Lung (tissue), 12 donors: ENCODE measurements around the gene TP53INP2. TPM values are rescaled to one million over a fixed set of nuclear protein-coding genes. Genes with fewer than 3 reads are reported as not detected.

Experiments used
- ATAC-seq: fragments of 200-7000 bp; cut with Tn5 transposase; one replicate; pipeline ENCODE4 v1.9.1; 2020; ENCODE audit warnings: moderate number of reproducible peaks; ENCODE audit not compliant: insufficient read depth, low FRiP score
- DNase-seq, 3 donors: peaks; one replicate each; pipeline ENCODE4 v3.0.0-alpha.2; 2013 to 2017
- H3K27ac ChIP-seq, 2 donors: one replicate each; pipeline ENCODE4 v1.5.1; 2013; ENCODE audit warnings: mild to moderate bottlenecking in 2 of 2, moderate library complexity in 2 of 2, control low read depth in 1 of 2, inconsistent platforms in 1 of 2, low read depth in 1 of 2, low read length in 1 of 2
- H3K27me3 ChIP-seq, 3 donors: one replicate each; pipeline ENCODE4 v1.5.1; 2013; ENCODE audit warnings: low read length in 2 of 3; ENCODE audit not compliant: control insufficient read depth in 3 of 3, insufficient read depth in 3 of 3
- H3K36me3 ChIP-seq, 4 donors: one replicate each; pipeline ENCODE4 v1.5.1; 2013; ENCODE audit warnings: low read length in 4 of 4, mild to moderate bottlenecking in 1 of 4, moderate library complexity in 1 of 4; ENCODE audit not compliant: control insufficient read depth in 4 of 4, insufficient read depth in 4 of 4
- H3K4me1 ChIP-seq, 5 donors: one replicate each; pipeline ENCODE4 v1.5.1; 2013; ENCODE audit warnings: low read length in 5 of 5, mild to moderate bottlenecking in 2 of 5, moderate library complexity in 1 of 5; ENCODE audit not compliant: control insufficient read depth in 5 of 5, insufficient read depth in 5 of 5
- H3K4me3 ChIP-seq: one replicate; pipeline ENCODE4 v1.5.1; 2013; ENCODE audit warnings: mild to moderate bottlenecking, control low read depth, moderate library complexity
- H3K9ac ChIP-seq, 2 donors: one replicate each; pipeline ENCODE4 v1.5.1; 2013; ENCODE audit warnings: low read length in 2 of 2, control low read depth in 1 of 2; ENCODE audit not compliant: insufficient read depth in 1 of 2
- H3K9me3 ChIP-seq, 4 donors: one replicate each; pipeline ENCODE4 v1.5.1; 2013; ENCODE audit warnings: low read length in 3 of 4, mild to moderate bottlenecking in 1 of 4, moderate library complexity in 1 of 4; ENCODE audit not compliant: control insufficient read depth in 4 of 4, insufficient read depth in 3 of 4
- CTCF ChIP-seq: IDR thresholded peaks from 2 replicates; pipeline ENCODE4 v1.5.1; 2012; ENCODE audit warnings: mild to moderate bottlenecking; ENCODE audit errors: control extremely low read depth, extremely low read depth
- WGBS, 2 donors: extraction: QIAGEN DNeasy Blood & Tissue Kit; methylation state at CpG; one replicate each; pipeline ENCODE4 v1.1.7; 2013; 5-methylcytosine and 5-hydroxymethylcytosine counted together
- polyA plus RNA-seq, 2 donors: library from polyadenylated mRNA; stranded (reverse); fragments of 200-250 nt; gene quantifications; one replicate each; pipeline ENCODE4 v1.2.1, GENCODE V29; 2013
- total RNA-seq, 2 donors: library from RNA; depleted of rRNA in 1 of 2; stranded (reverse); fragments of >200 nt in 1 of 2; gene quantifications; one replicate each; pipeline ENCODE4 v1.2.1, GENCODE V29; 2014 to 2021
- donor health status: control.
- donor health status: control.
- donor health status: Bipolar disorder and iron deficiency.
- donor health status: healthy.
- donor health status: DM: yes; HTN: yes; CAD: no.

Gene TP53INP2
- total and polyA plus RNA-seq, 4 donors = 5.8 to 19.5 (median 11.4) TPM

GRCh38 chr20:34706912-34707784 lies 3.0 kb downstream of the TP53INP2 start:
- Histone ChIP-seq H3K4me1 (peaks cover 4 to 13% (median 9%) of the 10 kb centered on the region in 5 donors), H3K9ac (no peak overlapping the region)

GRCh38 chr20:34708621-34709043 lies 4.5 kb downstream of the TP53INP2 start:
- Histone ChIP-seq H3K4me1 (peaks cover 5 to 20% (median 9%) of the 10 kb centered on the region in 5 donors), H3K4me3 (peak overlapping the region; percentile 60), H3K27ac (peak overlapping the region; percentile 81 to 94)

More at GRCh38 chr20:34706912-34707784, 3.0 kb downstream of the TP53INP2 start:
- no peaks in the 10 kb centered on the region for H3K36me3 ChIP-seq
- WGBS, 2 donors = 82 to 87% methylated on average over 3 of the region's 3 CpGs
- TF ChIP-seq CTCF = no peak
- H3K27me3 ChIP-seq = peaks cover 0 to 3% (median 0%) of the 10 kb centered on the region in 3 donors
- ATAC-seq (no peak), DNase-seq (no peak)
- H3K9me3 ChIP-seq = no peaks in the 10 kb centered on the region
- no peak overlapping the region for H3K4me3 ChIP-seq
- H3K27ac ChIP-seq = peak overlapping the region in 1 of 2 donors; percentile 100

GRCh38 chr20:34709044-34709830 lies 5.1 kb downstream of the TP53INP2 start:
- peak overlapping the region; percentile 60 for H3K4me3 ChIP-seq
- H3K9ac ChIP-seq = peak overlapping the region in 1 of 2 donors; percentile 34
- no peaks in the 10 kb centered on the region for H3K9me3 ChIP-seq
- DNase-seq (peak; percentile 81 to 88 (median 82)), ATAC-seq (peak; percentile 65)
- TF ChIP-seq CTCF = no peak
- peak overlapping the region; percentile 81 to 94 for H3K27ac ChIP-seq
- H3K4me1 ChIP-seq = peaks cover 5 to 22% (median 10%) of the 10 kb centered on the region in 5 donors
- peaks cover 0 to 8% (median 5%) of the 10 kb centered on the region in 4 donors for H3K36me3 ChIP-seq
- WGBS, 2 donors = 0 to 1% methylated on average over 49 to 62 of the region's 64 CpGs
- H3K27me3 ChIP-seq = peaks cover 0 to 3% (median 0%) of the 10 kb centered on the region in 3 donors

More at GRCh38 chr20:34708621-34709043, 4.5 kb downstream of the TP53INP2 start:
- peaks cover 0 to 3% (median 0%) of the 10 kb centered on the region in 3 donors for H3K27me3 ChIP-seq
- TF ChIP-seq CTCF = no peak
- DNase-seq = peak; percentile 40 to 66 (median 57)
- WGBS, 2 donors = 3 to 8% methylated on average over 21 to 22 of the region's 22 CpGs
- no peaks in the 10 kb centered on the region for H3K9me3 ChIP-seq
- peak overlapping the region in 1 of 2 donors; percentile 34 for H3K9ac ChIP-seq
- peaks cover 0 to 6% (median 4%) of the 10 kb centered on the region in 4 donors for H3K36me3 ChIP-seq
- ATAC-seq = no peak
